HEK293 (cell line): Measurements from ENCODE around the gene LMBR1.

Source experiments
- ZNF157 ChIP-seq: fragments of 450-650 bp; formaldehyde crosslinking; IDR thresholded peaks from 2 replicates; pipeline ENCODE4 v1.5.1; 2016; ENCODE audit warnings: missing biosample characterization, missing genetic modification characterization
- TF ChIP-seq, protein P1 (sequence below): fragments of 450-650 bp; formaldehyde crosslinking; IDR thresholded peaks from 2 replicates; pipeline ENCODE4 v1.5.1; 2016; ENCODE audit warnings: missing biosample characterization, missing genetic modification characterization

DNA sequence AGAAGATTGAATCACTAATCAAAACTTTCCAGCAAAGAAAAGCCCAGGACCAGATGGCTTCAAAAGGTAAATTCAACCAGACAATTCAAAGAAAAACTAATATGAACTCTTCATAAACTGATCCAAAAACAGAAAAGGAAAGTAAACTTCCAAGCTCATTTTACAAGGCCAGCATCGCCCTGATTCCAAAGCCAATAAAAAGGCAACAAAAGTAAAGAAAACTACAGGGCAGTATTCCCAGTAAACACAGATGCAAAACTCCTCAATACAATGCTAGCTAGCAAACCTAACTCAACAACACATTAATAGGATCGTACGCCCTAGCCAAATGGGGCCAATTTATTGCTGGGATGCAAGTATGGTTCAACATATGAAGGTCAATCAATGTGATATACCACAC, 199.4 kb downstream of the LMBR1 start:
- TF ChIP-seq ZNF157 (tag by site-specific recombination): no peak
- TF ChIP-seq, protein P1, sequence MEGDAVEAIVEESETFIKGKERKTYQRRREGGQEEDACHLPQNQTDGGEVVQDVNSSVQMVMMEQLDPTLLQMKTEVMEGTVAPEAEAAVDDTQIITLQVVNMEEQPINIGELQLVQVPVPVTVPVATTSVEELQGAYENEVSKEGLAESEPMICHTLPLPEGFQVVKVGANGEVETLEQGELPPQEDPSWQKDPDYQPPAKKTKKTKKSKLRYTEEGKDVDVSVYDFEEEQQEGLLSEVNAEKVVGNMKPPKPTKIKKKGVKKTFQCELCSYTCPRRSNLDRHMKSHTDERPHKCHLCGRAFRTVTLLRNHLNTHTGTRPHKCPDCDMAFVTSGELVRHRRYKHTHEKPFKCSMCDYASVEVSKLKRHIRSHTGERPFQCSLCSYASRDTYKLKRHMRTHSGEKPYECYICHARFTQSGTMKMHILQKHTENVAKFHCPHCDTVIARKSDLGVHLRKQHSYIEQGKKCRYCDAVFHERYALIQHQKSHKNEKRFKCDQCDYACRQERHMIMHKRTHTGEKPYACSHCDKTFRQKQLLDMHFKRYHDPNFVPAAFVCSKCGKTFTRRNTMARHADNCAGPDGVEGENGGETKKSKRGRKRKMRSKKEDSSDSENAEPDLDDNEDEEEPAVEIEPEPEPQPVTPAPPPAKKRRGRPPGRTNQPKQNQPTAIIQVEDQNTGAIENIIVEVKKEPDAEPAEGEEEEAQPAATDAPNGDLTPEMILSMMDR (tag by site-specific recombination): no peak
